ENCODE data around the gene HMGXB3.

HMGXB3 gene

DNA sequence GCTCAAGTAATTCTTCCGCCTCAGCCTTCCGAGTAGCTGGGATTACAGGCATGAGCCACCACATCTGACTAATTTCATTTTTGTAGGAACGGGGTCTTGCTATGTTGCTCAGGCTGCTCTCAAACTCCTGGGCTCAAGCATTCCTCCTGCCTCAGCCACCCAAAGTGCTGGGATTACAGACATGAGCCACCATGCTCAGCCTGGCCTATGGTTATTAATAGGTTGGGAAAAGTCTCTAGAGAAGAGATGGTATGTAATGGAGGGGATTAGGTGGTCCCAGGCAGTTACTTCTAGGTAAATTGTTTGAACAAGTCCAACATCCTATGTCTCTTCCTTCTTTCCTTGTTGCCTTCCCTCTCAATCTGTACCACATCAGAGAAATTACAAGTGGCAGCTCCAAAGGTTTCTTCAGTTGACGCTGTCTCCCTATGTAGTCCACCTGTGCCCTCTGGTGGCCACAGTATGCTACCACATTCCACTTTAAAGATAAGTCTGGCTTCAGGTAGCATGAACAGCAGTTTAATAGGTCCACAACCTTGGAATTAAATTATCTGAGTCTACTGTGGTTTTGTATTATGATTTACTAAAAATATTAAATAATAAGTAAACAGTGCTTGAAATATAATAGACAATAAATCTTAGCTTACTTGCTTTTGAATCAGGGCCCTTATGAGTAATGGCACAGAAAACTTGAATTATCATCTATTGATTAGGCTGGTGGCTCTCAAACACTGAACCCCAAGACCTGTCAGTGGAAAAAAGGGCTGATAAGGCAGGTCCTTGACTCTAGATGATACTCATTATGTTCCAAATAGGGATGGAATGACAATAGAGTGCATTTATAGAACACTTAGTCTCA lies 9.8 kb upstream of the HMGXB3 start:
- DNase-seq (ENCODE audit: low spot score) = peak; percentile 72

DNA sequence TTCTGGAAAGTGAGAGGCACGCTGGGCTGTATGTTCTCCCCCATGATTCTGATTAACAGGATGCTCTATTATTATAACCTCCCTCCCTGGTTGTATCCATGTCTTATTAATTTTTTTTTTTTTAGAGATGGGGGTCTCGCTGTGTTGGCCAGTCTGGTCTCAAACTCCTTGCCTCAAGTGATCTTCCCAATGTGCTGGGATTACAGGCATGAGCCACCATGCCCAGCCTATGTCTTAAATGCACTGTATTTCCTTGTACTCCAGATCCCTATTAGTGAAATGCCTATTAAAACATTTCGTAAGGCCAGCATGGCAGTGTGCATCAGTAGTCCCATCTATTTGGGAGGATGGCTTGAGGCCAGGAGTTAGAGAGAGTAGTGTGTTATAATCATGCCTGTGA lies 7.1 kb upstream of the HMGXB3 start:
- DNase-seq (ENCODE audit: low spot score) = no peak

DNA sequence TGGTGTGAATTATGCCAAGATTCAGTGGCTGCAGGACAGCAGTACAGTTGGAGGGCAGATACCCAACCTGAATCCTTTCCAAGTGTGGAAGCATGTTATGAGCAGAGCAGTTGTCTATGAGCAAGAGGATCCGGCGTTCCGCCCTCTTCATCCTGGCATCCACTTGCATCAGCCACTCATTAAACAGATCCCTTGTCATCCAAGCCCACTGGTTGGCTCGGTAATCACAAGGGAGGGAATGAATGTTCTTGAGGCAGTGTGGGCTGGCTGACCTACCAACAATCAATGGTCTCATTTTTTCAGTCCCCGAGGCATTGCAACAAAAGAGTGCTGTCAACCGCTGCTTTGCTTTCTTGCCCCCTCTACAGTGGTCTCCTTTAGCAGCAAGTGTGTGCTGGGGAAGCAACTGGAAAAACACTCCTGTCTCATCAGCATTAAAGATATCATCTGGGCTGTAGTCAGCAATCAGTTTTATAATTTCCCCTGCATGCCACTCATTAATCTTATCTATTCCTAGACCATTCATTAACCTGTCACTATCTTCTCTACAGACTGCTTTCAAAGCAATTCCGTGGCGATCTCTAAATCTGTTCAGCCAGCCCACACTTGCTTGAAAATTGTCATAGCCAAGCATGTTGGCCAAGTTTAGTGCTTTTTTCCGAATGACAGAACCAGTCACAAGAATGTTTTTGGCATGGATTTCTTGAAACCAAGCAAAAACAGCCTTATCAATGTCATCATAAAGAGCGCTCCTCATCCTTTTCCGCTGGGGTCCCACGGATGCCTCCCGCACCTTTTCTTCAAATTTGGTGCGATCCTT lies 4.9 kb upstream of the HMGXB3 start:
- DNase-seq (ENCODE audit: low spot score) = no peak

DNA sequence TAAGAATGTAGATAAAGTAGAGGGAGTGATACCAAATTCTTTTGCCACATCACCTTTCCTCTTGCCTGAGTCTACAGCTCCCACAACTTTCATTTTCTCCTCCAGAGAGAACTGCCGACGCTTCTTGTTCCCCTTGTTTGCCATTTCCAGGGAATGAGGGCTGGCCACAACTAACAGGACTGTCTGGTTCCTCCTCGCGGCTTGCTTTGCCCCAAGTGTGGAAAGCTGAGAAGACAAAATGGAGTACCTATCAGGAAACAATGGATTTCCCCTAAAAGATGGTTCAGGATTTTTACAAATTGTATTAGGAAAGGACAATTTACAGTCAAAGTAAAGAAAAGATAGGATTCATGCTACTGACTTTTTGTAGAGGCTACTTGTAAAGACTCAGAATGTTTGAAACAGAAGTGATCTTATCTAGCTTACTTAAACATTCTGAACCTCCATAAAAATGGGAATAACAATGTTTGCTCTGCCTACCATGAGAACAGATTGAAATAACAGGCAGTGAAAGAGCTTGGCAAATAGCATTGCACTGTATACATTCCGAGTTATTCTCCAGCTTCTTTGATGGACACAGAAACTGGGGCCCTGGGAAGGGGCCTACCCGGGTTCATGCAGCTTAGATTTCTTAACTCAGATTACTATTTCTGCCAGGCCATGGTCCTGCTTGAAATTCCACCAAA lies 4.2 kb upstream of the HMGXB3 start:
- no peak for DNase-seq (ENCODE audit: low spot score)

DNA sequence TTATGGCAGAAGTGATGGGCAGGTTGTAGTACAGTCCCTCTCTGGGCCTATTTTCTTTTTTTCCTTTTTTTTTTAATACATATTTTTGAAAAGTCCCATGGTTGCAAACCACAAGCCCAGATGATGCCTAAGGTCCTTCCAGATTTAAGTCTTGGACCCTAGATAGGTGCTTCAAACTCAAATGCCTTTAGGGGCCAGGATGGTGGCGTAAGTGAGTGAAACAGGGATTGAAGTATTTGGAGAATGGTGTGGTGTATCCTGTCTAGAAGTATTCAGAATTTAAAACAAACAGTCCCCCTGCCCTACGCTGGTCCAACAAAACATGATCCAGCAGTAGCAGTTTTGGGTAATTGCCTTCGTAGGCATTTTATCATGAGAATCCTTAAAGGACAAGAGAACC lies 2.3 kb upstream of the HMGXB3 start:
- no peak for DNase-seq (ENCODE audit: low spot score)

DNA sequence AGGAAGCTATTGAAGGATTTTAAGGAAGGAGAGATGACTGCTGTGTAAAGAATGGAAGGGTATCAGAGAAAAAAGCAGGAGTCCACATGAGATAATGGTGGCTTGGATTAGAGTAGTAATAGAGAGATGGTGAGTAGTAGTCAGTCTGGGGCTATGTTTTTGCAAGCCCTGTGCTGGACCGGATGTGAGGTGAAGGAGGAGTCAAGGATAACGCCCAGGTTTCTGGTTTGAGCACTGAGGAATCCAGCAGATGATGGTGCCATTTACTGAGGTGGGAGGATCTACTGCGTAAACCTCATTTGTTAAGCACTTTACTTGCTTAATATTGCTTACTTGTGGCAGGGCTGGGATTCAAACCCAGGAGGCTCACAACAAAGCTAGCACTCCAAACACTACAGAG lies 1.2 kb upstream of the HMGXB3 start:
- DNase-seq (ENCODE audit: low spot score) = no peak

DNA sequence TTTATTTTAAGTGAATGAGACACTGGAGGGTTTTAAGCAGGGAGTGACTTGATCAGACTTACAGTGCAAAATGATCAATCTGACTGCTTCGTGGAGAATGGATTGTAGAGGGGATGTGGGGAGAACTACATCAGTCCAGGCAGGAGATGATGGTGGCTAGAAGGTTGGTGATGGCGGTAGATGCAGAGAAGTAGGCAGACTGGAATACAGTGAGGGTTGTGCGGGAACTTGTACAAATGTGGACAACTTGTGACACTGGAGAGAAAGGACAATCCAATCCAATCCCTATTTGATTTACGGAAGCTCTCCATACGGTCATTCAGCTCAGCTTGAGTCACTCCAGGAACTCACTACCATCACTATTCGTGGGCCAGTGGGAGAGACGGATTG lies 678 bp upstream of the HMGXB3 start:
- no peak for DNase-seq (ENCODE audit: low spot score)

DNA sequence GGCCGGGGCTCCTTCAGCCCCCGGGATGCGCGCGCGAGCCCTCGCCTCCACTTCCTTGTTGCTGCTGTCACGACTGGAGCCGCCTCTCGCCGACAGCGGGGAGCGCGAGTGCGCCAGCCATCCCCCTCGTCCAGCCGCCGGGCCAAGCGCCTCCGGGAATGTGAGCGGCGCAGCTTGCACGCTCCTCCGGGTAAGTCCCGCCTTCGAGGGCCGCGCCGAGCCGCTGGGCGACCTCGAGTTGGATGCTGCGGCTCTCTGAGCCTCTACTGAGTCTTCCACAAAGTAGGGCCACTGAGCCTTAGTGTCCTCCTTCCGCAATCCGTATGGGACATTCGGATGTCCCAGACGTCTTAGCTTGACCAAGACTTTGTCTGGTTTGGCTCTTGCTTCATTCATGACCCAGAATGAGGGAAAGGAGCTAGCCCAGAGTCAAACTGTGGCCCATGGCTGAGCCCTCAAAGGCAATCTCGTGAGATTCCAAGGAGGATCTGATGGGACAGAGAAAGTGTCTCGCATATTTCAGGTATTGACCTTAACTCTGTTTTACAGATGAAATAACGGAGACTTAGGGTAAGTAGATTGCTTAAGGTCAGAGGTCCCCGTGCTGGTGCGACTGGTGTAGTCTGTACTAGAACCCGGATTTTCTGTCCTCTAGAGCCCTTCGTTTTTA lies 586 bp downstream of the HMGXB3 start:
- peak; percentile 37 for DNase-seq (ENCODE audit: low spot score)

DNA sequence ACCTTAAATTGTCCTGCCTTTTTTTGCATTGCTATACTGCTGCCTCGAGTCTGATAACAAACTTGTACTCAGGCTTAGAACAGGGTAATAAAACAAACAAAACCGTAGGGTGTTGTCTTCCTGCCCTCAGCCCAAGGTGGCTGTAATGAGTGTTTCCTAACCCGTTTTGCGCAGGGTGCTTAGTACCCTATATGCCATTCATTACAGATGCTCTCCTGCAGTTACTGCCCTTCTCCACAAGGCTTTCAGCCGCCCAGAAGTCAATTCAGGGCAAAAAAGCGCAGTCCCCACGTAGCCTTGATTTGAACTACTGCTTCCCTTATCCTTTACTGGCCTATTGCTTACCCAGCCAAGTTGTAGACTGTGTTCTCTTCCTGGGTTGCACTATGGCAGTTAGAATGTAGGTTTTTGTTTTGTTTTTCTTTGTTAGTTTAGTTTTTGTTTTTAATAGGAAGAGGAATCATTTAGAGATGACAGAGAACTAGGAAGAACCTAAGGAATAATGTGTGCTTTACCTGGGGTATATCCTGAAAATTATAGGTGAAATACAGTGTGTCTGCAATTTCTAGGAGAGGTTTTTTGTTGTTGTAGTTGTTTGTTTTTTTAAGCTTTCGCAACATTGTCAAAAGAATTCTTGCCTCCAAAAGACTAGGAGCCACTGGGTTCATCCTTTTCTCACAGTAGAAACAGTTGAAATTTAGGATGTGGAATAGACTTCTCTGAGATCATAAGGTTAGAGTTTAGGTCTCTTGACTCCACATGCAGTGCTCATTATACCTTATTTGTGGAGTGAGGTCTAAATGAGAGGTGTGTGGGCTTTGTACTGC lies 1.3 kb downstream of the HMGXB3 start:
- peak; percentile 82 for DNase-seq (ENCODE audit: low spot score)

DNA sequence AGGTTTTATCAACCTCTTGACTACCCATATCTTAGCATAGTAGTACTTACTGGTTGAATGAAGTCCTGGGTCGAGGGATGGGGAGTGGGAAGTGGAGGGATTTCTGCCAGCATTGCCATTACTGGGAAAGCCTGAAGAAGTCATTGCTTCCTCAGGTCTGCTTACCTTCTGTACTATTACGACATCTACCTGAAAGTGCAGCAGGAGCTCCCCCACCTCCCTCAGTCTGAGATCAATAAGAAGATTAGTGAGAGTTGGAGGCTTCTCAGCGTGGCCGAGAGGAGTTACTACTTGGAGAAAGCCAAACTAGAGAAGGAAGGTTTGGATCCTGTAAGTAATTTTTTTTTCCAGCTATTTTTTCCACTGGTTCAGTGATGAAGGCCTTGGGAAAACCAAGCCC lies 5.8 kb downstream of the HMGXB3 start:
- DNase-seq (ENCODE audit: low spot score) = no peak

DNA sequence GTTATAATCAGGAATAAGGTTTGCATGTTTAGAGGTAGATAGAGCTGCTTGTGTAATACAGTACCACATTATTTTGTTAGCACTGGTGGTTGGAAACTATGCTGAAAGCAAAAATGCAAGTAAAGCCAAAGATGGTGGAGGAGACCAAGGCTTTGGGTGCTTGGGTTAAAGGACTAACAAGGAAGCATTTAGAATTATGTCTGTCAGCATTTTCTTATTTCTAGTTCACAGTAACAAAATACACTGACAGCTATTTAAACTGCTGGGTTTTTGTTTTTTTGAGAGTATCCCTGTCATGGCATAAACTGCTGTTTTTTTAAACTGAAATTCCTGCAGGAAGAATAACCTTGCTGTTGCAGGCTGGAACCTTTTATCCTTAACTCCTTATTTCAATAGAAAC lies 6.5 kb downstream of the HMGXB3 start:
- no peak for DNase-seq (ENCODE audit: low spot score)

DNA sequence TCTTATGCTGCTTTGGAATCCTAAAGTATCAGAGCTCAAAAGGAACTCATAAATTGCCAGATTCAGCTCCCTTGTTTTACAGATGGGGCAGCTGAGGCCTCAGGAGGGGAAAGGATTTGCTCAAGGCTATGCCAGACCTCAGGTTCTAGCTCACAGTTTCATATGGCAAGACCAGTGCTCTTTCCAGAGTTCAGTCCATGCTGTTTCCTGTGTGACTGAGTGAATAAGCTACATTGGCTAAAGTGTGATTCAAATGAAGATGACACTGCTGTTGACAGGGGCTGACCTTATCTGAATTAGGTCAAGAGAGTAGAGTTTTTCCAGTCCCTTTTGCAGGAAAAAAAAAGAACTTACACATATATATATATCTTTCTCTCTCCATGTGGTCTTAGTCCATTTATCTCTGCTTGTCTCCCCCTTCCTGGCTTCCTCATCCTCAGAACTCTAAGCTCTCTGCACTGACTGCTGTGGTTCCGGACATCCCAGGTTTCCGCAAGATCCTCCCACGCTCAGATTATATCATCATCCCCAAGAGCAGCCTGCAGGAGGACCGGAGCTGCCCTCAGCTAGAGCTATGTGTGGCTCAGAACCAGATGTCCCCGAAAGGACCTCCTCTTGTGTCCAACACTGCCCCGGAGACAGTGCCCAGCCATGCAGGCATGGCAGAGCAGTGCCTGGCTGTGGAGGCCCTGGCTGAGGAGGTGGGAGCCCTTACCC lies 9.3 kb downstream of the HMGXB3 start:
- no peak for DNase-seq (ENCODE audit: low spot score)

DNA sequence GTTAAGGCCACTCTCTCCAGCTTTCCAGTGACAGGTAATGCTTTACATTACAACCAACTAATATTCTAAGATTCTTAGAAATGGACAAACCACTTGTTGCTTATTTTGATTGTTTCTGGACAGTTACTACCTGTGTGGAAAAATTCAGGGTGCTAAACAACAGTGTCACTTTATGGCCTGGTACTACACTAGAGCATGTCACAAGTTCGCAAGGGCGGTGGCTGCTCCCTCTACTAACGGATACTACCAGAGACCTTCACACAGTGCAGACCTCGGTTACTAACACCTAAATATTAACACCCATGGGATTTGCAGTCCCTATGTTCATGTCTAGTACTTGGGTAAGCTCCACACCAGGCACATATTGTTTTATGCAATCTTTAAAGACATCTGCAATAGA lies 13.4 kb downstream of the HMGXB3 start:
- no peak for DNase-seq (ENCODE audit: low spot score)

DNA sequence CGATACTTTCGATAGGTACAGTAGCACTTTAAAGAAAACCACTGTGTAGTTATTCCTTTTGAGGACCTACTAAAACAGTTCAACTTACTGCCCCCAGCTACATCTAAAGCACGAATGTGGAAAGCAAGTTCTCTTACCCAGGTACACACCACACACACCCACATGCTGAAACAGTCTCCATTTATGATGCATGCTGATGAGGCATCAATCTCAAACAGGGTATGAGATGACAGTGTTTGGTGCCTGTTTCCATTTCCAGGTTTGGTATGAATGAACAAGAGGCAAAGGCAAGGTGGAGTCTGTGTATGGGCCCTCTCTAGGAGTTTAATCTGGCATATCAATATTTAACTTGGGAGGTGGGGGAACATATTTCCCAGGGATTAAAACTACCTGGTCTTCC lies 13.9 kb downstream of the HMGXB3 start:
- no peak for DNase-seq (ENCODE audit: low spot score)

DNA sequence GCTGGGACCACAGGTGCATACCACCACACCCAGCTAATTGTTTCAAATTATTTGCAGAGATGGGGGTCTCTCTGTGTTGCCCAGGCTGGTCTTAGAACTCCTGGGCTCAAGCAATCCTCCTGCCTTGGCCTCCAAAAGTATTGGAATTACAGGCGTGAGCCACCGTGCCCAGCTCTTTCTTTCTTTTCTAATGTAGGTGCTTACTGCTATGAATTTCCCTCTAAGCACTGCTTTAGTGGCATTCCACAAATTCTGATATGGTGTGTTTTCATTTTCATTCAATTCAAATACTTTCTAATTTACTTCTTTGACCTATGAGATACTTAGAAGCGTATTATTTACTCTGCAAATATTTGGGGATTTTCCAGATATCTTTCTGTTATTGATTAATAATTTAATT lies 14.9 kb downstream of the HMGXB3 start:
- no peak for DNase-seq (ENCODE audit: low spot score)

DNA sequence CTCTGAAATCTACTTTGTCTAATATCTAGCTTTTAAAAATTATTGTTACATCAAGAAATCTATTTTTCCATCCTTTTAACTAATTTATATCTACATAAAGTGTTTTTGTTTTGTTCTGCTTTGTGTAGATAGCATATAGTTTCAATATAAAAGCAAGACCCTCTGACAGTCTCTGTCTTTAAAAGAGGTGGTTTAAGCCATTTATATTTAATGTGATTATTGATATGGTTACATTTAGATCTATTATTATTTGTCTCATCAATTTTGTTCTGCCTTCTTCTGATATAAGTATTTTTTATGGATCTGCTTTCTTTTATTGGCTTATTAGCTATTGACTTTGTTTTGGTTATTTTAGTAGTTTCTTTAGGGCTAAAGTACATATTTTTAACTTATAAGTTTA lies 16.0 kb downstream of the HMGXB3 start:
- no peak for DNase-seq (ENCODE audit: low spot score)

DNA sequence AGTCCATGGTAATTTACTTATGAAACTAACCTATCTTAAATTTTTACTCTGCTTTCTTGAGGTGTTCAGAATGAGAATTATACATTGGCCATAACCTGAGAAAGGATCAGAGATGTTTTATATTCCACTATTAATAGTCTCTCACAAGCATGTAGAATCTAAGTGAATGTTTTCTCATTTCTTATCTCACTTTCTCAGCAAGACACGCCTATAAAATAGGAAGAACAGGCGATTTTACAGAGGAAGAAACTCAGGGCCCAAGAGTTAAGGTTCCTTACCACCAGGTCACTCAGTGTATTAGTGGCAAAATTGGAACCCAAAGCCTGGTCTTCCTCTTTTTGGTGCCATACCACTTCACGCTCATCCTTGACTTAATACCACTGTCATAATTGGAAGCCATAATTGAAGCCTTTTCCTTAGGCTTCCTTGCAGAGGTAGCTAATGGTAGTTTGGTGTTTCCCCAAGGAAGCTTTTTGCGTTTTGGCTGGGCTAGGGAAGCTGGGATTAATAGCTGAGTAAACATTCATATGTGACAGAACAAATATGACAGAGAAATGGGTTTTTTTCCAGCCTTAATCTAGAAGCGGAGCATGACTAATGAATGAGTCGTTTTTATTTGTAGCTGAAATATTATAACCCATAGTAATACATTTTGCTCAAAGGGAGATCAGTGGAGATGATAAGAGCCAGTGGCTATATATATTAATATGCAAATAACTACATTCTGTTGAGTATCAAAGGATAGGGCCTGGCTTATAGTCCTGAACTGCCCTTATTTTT lies 16.9 kb downstream of the HMGXB3 start:
- DNase-seq (ENCODE audit: low spot score) = no peak

DNA sequence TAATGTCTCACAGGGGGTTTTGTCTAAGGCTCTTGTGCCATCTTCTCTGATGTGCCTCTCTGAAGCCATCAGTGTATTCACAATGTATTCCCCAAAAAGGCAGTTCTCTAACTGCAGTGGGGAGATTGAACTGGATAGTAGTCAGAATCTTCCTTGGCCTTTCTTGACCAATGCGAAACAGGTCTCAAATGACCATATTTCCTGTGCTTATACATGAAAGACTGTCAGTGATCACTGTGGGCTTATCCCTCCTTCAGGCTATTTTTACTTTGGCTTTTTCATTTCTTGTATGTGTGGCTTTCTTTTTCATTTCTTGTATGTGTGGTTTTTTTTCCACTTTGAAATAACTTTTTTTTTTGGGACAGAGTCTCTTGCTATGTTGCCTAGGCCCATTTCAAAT lies 19.7 kb downstream of the HMGXB3 start:
- no peak for DNase-seq (ENCODE audit: low spot score)

DNA sequence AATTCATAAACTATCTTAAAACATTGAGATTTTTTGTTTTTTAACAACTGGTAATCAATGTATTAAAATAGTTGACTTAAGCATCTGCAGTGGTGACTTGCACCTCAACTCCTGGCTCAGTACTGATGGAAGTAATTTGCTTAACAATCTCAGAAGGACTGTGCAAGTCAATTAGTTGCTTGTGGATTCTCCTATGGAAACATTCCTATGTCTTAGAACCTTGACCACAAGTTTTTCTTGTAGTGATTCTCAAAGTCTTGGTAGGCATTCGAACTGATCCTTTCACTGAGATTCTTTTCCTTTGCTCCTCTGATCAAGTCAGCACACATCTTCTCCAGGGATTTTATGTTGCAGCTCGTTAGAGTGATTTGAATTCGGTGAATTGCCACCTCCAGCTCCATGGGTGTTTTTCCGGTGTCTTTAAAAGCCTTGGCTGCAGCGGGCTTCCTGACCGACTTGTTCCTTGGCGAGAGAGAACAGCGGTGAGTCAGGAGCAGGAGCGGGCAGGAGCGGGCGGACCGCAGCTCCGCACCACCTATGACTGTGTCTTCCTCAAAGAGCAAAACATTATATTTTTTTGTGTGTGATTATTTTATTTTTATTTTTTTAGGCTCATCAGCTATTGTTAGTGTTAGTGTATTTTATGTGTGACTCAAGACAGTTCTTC lies 21.1 kb downstream of the HMGXB3 start:
- DNase-seq (ENCODE audit: low spot score) = no peak
